Endodermal cell (in vitro differentiated cells): Measurements from ENCODE around the gene PGLYRP3. TPM values are rescaled to one million over a fixed set of nuclear protein-coding genes. Genes with fewer than 3 reads are reported as not detected.

ENCODE experiments used
- DNase-seq: peaks from one replicate; pipeline ENCODE4 v3.0.0-alpha.2; 2017
- H3K27ac ChIP-seq: 2 replicates; pipeline ENCODE4 v1.5.1; 2013; ENCODE audit warnings: mild to moderate bottlenecking, low read depth, low read length, moderate library complexity
- H3K27me3 ChIP-seq: 2 replicates; pipeline ENCODE4 v1.6.1; 2013; ENCODE audit warnings: mild to moderate bottlenecking, low read length, moderate library complexity; ENCODE audit not compliant: insufficient read depth, control insufficient read depth, poor library complexity, severe bottlenecking
- H3K36me3 ChIP-seq: 2 replicates; pipeline ENCODE4 v1.7.0; 2013; ENCODE audit warnings: mild to moderate bottlenecking, low read length, moderate library complexity; ENCODE audit not compliant: control insufficient read depth, insufficient read depth
- H3K4me1 ChIP-seq: one replicate; pipeline ENCODE4 v1.7.0; 2013; ENCODE audit warnings: low read length; ENCODE audit not compliant: control insufficient read depth, insufficient read depth
- H3K4me3 ChIP-seq: 2 replicates; pipeline ENCODE4 v1.5.1; 2013; ENCODE audit warnings: mild to moderate bottlenecking, low read length, moderate library complexity
- H3K9ac ChIP-seq: 2 replicates; pipeline ENCODE4 v1.6.1; 2013; ENCODE audit warnings: mild to moderate bottlenecking, low read length, moderate library complexity; ENCODE audit not compliant: poor library complexity, severe bottlenecking; ENCODE audit errors: extremely low read depth
- H3K9me3 ChIP-seq: 2 replicates; pipeline ENCODE4 v1.6.1; 2013; ENCODE audit warnings: mild to moderate bottlenecking, low read length, moderate library complexity; ENCODE audit not compliant: control insufficient read depth
- H3K27ac Mint-ChIP-seq: 2 replicates; pipeline ENCODE4 v1.8.0; 2020; ENCODE audit warnings: mixed read lengths
- H3K27me3 Mint-ChIP-seq: 2 replicates; pipeline ENCODE4 v1.8.0; 2021; ENCODE audit warnings: mild to moderate bottlenecking, mixed read lengths; ENCODE audit not compliant: insufficient read depth
- H3K36me3 Mint-ChIP-seq: 2 replicates; pipeline ENCODE4 v1.8.0; 2020; ENCODE audit warnings: low read depth, mixed read lengths
- H3K4me1 Mint-ChIP-seq: 2 replicates; pipeline ENCODE4 v1.8.0; 2020; ENCODE audit warnings: mixed read lengths
- H3K4me3 Mint-ChIP-seq: 2 replicates; pipeline ENCODE4 v1.8.0; 2020; ENCODE audit warnings: mild to moderate bottlenecking, moderate library complexity, mixed read lengths
- H3K9me3 Mint-ChIP-seq: 2 replicates; pipeline ENCODE4 v1.8.0; 2020; ENCODE audit warnings: mild to moderate bottlenecking, mixed read lengths
- CTCF ChIP-seq: fragments of 200-600 bp; sonication (generic); conservative IDR thresholded peaks from 2 replicates; pipeline ENCODE4 v1.5.0; 2021; ENCODE audit warnings: antibody characterized with exemption, mild to moderate bottlenecking
- WGBS, 2 experiments: methylation state at CpG; one replicate each; pipeline versions ENCODE4 v1.1.5 to v1.1.7; 2013; ENCODE audit warnings: missing lambda C conversion rate in 2 of 2, mixed read lengths in 1 of 2; ENCODE audit not compliant: insufficient coverage in 1 of 2, insufficient read length in 1 of 2; 5-methylcytosine and 5-hydroxymethylcytosine counted together
- total RNA-seq, 2 donors: library from RNA; stranded (reverse); fragmentation: NEBNext Ultra II Directional in 1 of 2; extraction: Animal tissue kit (Norgen Biotek cat#: 25700) in 1 of 2; gene quantifications; 2 replicates in 1 of 2; 3 replicates in 1 of 2; pipeline ENCODE4 v1.2.1, GENCODE V29; 2021

Gene PGLYRP3
- total RNA-seq, 2 donors from 2014 or later, result not detected

GRCh38 chr1:153251087-153251486, 61.7 kb downstream of the PGLYRP3 start:
- H3K36me3 ChIP-seq, result no peaks in the 10 kb centered on the region
- no peak overlapping the region for H3K9ac ChIP-seq
- no peaks in the 10 kb centered on the region for H3K9me3 ChIP-seq
- 78 to 100% methylated on average over 2 of the region's 2 CpGs for WGBS, 2 experiments
- peaks cover 7% of the 10 kb centered on the region for H3K27me3 ChIP-seq
- H3K4me3 Mint-ChIP-seq, result no peak overlapping the region
- H3K9me3 Mint-ChIP-seq, result no peaks in the 10 kb centered on the region
- no peaks in the 10 kb centered on the region for H3K4me1 Mint-ChIP-seq
- DNase-seq, result no peak
- H3K4me3 ChIP-seq, result no peak overlapping the region
- H3K36me3 Mint-ChIP-seq, result no peaks in the 10 kb centered on the region
- H3K4me1 ChIP-seq, result peaks cover 3% of the 10 kb centered on the region
- peaks cover 21% of the 10 kb centered on the region for H3K27me3 Mint-ChIP-seq
- H3K27ac Mint-ChIP-seq, result no peak overlapping the region
- no peak overlapping the region for H3K27ac ChIP-seq
- TF ChIP-seq CTCF, result no peak

GRCh38 chr1:153250166-153250565, 62.6 kb downstream of the PGLYRP3 start:
- Mint-ChIP-seq H3K4me1 (no peaks in the 10 kb centered on the region), H3K9me3 (no peaks in the 10 kb centered on the region), H3K36me3 (no peaks in the 10 kb centered on the region), H3K4me3 (no peak overlapping the region), H3K27me3 (peaks cover 22% of the 10 kb centered on the region), H3K27ac (no peak overlapping the region)
- H3K27ac ChIP-seq, result no peak overlapping the region
- peaks cover 4% of the 10 kb centered on the region for H3K27me3 ChIP-seq
- 84% methylated on average over 1 of the region's 1 CpG; no CpG with 5 or more reads in 1 of the 2 experiments for WGBS, 2 experiments
- no peak for TF ChIP-seq CTCF
- no peak for DNase-seq
- no peaks in the 10 kb centered on the region for H3K9me3 ChIP-seq
- H3K4me3 ChIP-seq, result no peak overlapping the region
- H3K9ac ChIP-seq, result no peak overlapping the region
- peaks cover 3% of the 10 kb centered on the region for H3K4me1 ChIP-seq
- no peaks in the 10 kb centered on the region for H3K36me3 ChIP-seq

GRCh38 chr1:153248176-153248879, 64.4 kb downstream of the PGLYRP3 start:
- no peaks in the 10 kb centered on the region for H3K9me3 ChIP-seq
- H3K36me3 Mint-ChIP-seq, result no peaks in the 10 kb centered on the region
- H3K9me3 Mint-ChIP-seq, result no peaks in the 10 kb centered on the region
- H3K4me3 ChIP-seq, result no peak overlapping the region
- H3K27me3 Mint-ChIP-seq, result peaks cover 17% of the 10 kb centered on the region
- H3K4me3 Mint-ChIP-seq, result no peak overlapping the region
- no peaks in the 10 kb centered on the region for H3K27me3 ChIP-seq
- H3K27ac Mint-ChIP-seq, result no peak overlapping the region
- 73% methylated on average over 5 of the region's 5 CpGs; no CpG with 5 or more reads in 1 of the 2 experiments for WGBS, 2 experiments
- H3K4me1 Mint-ChIP-seq, result no peaks in the 10 kb centered on the region
- no peak for TF ChIP-seq CTCF
- peaks cover 3% of the 10 kb centered on the region for H3K4me1 ChIP-seq
- no peak for DNase-seq
- no peaks in the 10 kb centered on the region for H3K36me3 ChIP-seq
- H3K9ac ChIP-seq, result no peak overlapping the region
- no peak overlapping the region for H3K27ac ChIP-seq

Other genes starting within 250 kb of the PGLYRP3 start
- not detected for gene SPRR2B, start 241.3 kb downstream of the PGLYRP3 start, total RNA-seq
- gene SPRR2E, start 218.4 kb downstream of the PGLYRP3 start, total RNA-seq, result not detected
- gene SPRR2F, start 199.4 kb downstream of the PGLYRP3 start, total RNA-seq, result not detected
- not detected for gene SPRR2G, start 162.1 kb downstream of the PGLYRP3 start, total RNA-seq
- not detected for gene LELP1, start 109.5 kb downstream of the PGLYRP3 start, total RNA-seq
- gene PRR9, start 95.4 kb downstream of the PGLYRP3 start, total RNA-seq, result not detected
- not detected for gene LORICRIN, start 53.3 kb downstream of the PGLYRP3 start, total RNA-seq
- gene PGLYRP4, start 35.9 kb upstream of the PGLYRP3 start, total RNA-seq, result not detected
- gene S100A9, start 44.9 kb upstream of the PGLYRP3 start, total RNA-seq, result not detected
- not detected for gene S100A12, start 62.7 kb upstream of the PGLYRP3 start, total RNA-seq
- not detected for gene S100A8, start 78.1 kb upstream of the PGLYRP3 start, total RNA-seq
- gene S100A7A, start 103.6 kb upstream of the PGLYRP3 start, total RNA-seq, result not detected
- not detected for gene S100A7, start 147.7 kb upstream of the PGLYRP3 start, total RNA-seq
- 1 to 10 TPM; 3.7 to 7.5 TPM for gene S100A6, start 223.0 kb upstream of the PGLYRP3 start, total RNA-seq
- gene S100A5, start 228.0 kb upstream of the PGLYRP3 start, total RNA-seq, result not detected
- 1 to 10 TPM; 4.9 to 6.2 TPM for gene S100A4, start 232.9 kb upstream of the PGLYRP3 start, total RNA-seq
- not detected for gene S100A3, start 236.3 kb upstream of the PGLYRP3 start, total RNA-seq